K562 (cell line): Measurements from ENCODE around the gene BRAT1. TPM values are rescaled to one million over a fixed set of nuclear protein-coding genes. Genes with fewer than 3 reads are reported as not detected.

Experiments used
- CHD1 ChIP-seq: fragments of 200-600 bp; sonication (generic); IDR thresholded peaks from one replicate; pipeline ENCODE4 v1.6.1; 2012; ENCODE audit warnings: mild to moderate bottlenecking, moderate library complexity, low read length, inconsistent platforms
- CTCFL ChIP-seq: IDR thresholded peaks from 2 replicates; pipeline ENCODE4 v1.6.1; 2011; ENCODE audit warnings: borderline replicate concordance, low read depth, mild to moderate bottlenecking, moderate library complexity, low read length; ENCODE audit not compliant: insufficient read depth, poor library complexity, severe bottlenecking
- RAD51 ChIP-seq: fragments of 450-650 bp; IDR thresholded peaks from 2 replicates; pipeline ENCODE4 v1.7.1; 2016; ENCODE audit warnings: low read depth, mild to moderate bottlenecking, borderline replicate concordance
- ZNF174 ChIP-seq: fragments of 250-450 bp; sonication (Bioruptor Pico); IDR thresholded peaks from 2 replicates; pipeline ENCODE4 v1.4.0; 2020; ENCODE audit warnings: mild to moderate bottlenecking
- ZNF224 ChIP-seq: sonication (generic); formaldehyde crosslinking; IDR thresholded peaks from 2 replicates; pipeline ENCODE4 v1.8.0; 2022; ENCODE audit warnings: mild to moderate bottlenecking, missing genetic modification reagents
- ZNF407 ChIP-seq: fragments of 450-650 bp; IDR thresholded peaks from 2 replicates; pipeline ENCODE4 v1.6.1; 2016; ENCODE audit warnings: low read depth
- polyA plus RNA-seq, 8 experiments: library from polyadenylated mRNA; depleted of rRNA in 4 of 8; stranded (reverse) in 5 of 8; unstranded in 3 of 8; fragments of >200 nt; fragmentation: Nextera tagmentation in 2 of 8; fragmentation: Illumina TruSeq in 1 of 8; extraction: Ambion mirVana in 2 of 8; extraction: Trizol in 1 of 8; gene quantifications; 2 replicates each; pipeline versions ENCODE4 v1.2.1 to v1.2.3, GENCODE V29; 2011 to 2014; ENCODE audit warnings: inconsistent platforms in 1 of 8, missing spikeins in 1 of 8
- total RNA-seq, 7 experiments: library from RNA; depleted of rRNA in 6 of 7; stranded (reverse); fragments of >200 nt in 6 of 7; fragmentation: Illumina TruSeq in 2 of 7; extraction: Trizol in 2 of 7; gene quantifications; 2 replicates each; pipeline versions ENCODE4 v1.2.1 to v1.2.3, GENCODE V29; 2011 to 2021; ENCODE audit warnings: low replicate concordance in 1 of 7

BRAT1 gene
- total and polyA plus RNA-seq, 9 of the 15 experiments (the other 6 are each of a cell fraction or from before 2014, with no cell fraction given): 0.13 to 49.6 (median 10.5) TPM

- TF ChIP-seq RAD51 (no peak), ZNF224 (CRISPR knock-in tag) (no peak), CTCFL (no peak), ZNF407 (no peak), ZNF174 (no peak), CHD1 (no peak)
- TF ChIP-seq, all 486 proteins: peak for 0
These were observed 39.7 kb downstream of the BRAT1 start (continued) for GRCh38 chr7:2515424-2516193.
